Measurements from ENCODE around the gene SERPINF2.
A peak's percentile ranks its signal among the peaks of the same experiment; 100 is the strongest.
"Not testable (repeated sequence)": the region's sequence is repeated elsewhere in the genome, so short reads cannot be mapped to it uniquely, and the experiment has no call there.

Gene SERPINF2

DNA sequence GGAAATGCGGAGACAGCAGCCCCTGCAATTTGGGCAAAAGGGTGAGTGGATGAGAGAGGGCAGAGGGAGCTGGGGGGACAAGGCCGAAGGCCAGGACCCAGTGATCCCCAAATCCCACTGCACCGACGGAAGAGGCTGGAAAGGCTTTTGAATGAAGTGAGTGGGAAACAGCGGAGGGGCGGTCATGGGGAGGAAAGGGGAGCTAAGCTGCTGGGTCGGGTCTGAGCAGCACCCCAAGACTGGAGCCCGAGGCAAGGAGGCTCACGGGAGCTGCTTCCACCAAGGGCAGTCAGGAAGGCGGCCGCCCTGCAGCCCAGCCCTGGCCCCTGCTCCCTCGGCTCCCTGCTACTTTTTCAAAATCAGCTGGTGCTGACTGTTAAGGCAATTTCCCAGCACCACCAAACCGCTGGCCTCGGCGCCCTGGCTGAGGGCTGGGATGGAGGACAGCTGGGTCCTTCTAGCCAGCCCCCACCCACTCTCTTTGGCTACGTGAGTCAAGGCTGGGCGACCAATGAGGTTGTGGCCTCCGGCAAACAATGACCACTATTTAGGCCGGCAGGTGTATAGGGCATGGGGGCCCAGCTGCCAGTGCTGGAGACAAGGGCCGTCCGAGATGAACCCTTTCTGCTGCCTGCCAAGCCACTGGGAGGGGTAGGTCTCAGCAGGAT lies 19.7 kb downstream of the SERPINF2 start:
- DNase-seq, result no peak
- H3K9me3 Mint-ChIP-seq, result peaks cover 0 to 4% of the 10 kb centered on the region in 2 donors
- ATAC-seq, result no peak
- no peaks in the 10 kb centered on the region for H3K27me3 Mint-ChIP-seq
- no peak overlapping the region for H3K4me3 Mint-ChIP-seq
- no peak overlapping the region for H3K27ac Mint-ChIP-seq
- peaks cover 35% of the 10 kb centered on the region for H3K4me1 Mint-ChIP-seq

DNA sequence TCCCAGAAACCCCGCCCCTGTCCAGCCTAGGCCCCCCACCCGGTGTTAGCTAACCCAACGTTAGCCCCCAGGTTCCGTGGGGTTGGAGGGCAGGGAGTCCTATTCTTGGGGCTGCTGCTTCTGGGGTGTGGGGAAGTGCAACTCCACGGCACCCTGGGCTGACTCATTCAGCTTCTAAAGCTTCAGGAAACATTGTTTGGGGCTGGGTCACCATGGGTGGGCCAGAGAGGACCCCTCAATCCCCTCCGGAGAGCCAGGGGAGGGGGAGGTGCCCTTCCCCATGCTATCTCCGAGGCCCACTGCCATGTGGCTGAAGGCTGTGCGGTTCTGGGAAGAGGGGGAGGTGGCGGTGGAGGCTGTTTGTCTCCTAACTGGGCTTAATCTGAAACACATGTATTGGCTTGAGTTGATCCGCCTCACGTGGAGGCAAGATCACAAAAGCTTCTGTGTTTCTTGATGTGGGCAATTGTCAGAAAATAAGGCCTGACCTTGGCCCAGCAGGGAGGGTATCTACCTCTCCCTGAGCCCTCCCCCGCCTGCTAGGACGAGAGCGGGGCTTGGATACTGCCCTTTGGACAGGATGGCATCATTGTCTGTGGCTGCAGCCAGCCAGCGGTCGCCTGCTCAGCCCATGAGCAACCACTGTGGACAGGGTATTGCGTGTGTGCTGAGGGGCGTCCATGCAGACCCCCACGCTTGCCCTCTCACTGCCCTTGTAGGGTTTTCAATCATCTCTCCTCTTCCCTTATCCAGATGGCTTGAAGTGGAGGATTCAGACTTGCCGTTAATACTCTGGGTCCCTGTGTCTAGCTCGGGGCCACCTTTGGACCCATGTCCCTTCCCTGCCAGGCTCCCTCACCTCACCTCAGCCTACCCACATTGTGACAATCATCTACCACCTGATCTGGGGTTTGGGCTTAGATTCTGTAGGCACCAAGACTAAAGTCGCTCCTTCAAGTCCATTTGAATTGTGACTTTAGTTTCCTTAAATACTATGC lies 20.5 kb downstream of the SERPINF2 start:
- ATAC-seq (peak; percentile 45), DNase-seq (no peak)
- Mint-ChIP-seq H3K4me3 (peak overlapping the region; percentile 53 to 62), H3K4me1 (peaks cover 42% of the 10 kb centered on the region), H3K27me3 (no peaks in the 10 kb centered on the region), H3K27ac (peak overlapping the region; percentile 85 to 93), H3K9me3 (peaks cover 0 to 4% of the 10 kb centered on the region in 2 donors)

DNA sequence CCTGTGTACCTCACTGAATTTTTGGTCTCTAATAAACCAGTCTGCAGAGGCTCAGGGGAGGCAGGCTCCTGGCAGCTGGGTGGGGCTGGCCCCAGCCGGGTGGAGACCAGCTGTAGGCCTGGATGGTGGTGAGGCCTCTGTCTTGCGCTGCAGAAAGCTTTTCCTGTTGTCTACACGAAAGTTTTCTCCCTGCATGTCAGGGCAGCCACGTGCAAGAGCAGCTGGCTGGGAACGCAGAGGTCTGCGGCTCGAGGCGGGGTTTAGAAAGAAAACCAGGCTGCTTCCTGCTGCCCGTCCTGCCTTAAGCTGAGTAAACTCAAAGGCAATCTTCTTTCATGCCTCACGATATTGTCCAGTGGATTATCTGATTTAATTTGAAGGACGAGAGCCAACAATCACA lies 21.6 kb downstream of the SERPINF2 start:
- peak overlapping the region; percentile 53 to 62 for H3K4me3 Mint-ChIP-seq
- no peaks in the 10 kb centered on the region for H3K27me3 Mint-ChIP-seq
- peaks cover 0 to 4% of the 10 kb centered on the region in 2 donors for H3K9me3 Mint-ChIP-seq
- DNase-seq, result peak; percentile 27 to 63
- H3K27ac Mint-ChIP-seq, result peak overlapping the region; percentile 74 to 85
- peaks cover 45% of the 10 kb centered on the region for H3K4me1 Mint-ChIP-seq
- ATAC-seq, result peak; percentile 86

DNA sequence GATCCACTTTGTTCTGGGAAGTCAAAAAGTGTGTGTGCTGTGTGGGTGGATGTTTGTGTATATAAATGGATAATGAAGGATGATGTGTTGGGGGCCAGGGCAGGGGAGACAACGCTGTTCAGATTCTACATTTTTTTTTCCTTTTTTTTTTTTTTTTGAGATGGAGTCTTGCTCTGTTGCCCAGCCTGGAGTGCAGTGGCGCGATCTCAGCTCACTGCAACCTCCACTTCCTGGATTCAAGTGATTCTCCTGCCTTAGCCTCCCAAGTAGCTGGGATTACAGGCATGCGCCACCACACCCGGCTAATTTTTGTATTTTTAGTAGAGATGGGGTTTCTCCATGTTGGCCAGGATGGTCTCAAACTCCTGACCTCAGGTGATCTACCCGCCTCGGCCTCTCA lies 22.0 kb downstream of the SERPINF2 start:
- Mint-ChIP-seq H3K4me3 (peak overlapping the region; percentile 53 to 62), H3K4me1 (peaks cover 49% of the 10 kb centered on the region), H3K27ac (peak overlapping the region; percentile 74 to 85)
- peak; percentile 2 for ATAC-seq
- DNase-seq, H3K27me3 Mint-ChIP-seq, H3K9me3 Mint-ChIP-seq: not testable (repeated sequence)

DNA sequence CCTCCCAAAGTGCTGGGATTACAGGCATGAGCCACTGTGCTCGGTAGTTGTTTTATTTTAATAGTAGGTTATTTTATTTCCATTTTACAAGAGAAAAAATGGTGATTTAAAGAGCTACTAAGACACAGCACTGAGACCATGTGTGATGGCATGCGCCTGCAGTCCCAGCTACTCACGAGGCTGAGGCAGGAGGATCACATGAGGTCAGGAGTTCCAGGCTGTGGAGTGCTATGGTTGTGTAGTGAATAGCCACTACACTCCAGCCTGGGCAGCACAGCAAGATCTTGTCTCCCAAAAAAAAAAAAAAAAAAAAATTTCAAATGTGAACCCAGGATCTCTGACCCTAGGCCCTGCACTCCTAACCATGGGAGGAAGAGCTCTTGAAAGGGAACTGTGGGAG lies 22.9 kb downstream of the SERPINF2 start:
- DNase-seq (no peak), ATAC-seq (no peak)
- H3K4me3 Mint-ChIP-seq, result no peak overlapping the region
- H3K27ac Mint-ChIP-seq, result no peak overlapping the region
- peaks cover 0 to 4% of the 10 kb centered on the region in 2 donors for H3K9me3 Mint-ChIP-seq
- peaks cover 57% of the 10 kb centered on the region for H3K4me1 Mint-ChIP-seq
- H3K27me3 Mint-ChIP-seq, result no peaks in the 10 kb centered on the region

DNA sequence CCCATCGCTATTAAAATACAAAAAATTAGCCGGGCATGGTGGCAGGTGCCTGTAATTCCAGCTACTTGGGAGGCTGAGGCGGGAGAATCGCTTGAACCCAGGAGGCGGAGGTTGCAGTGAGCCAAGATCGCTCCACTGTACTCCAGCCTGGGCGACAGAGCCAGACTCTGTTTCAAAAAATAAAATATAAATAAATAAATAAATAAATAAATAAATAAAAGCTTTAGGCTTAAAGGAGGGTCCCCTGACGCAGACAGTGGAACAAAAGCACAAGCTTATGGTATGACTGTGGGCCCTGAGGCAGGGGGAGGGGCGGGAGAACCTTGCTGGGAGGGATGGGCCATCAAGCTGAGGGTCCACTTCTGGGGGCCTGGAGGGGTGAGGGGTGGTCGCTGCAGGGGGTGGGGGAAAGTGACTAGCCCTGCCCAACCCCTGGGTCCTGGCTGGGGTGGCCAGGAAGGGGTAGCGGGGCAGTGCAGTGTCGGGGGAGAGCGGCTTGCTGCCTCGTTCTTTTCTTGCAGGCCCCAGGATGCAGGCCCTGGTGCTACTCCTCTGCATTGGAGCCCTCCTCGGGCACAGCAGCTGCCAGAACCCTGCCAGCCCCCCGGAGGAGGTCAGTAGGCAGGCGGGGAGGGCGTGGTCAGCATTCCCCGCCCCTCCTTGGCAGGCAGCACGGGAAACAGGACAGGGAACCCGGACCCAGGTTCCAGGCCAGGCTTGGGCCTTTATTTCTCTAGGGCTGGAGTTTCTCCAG lies 23.9 kb downstream of the SERPINF2 start:
- ATAC-seq (no peak), DNase-seq (no peak)
- Mint-ChIP-seq H3K9me3 (peaks cover 0 to 4% of the 10 kb centered on the region in 2 donors), H3K27ac (peak overlapping the region in 1 of 2 donors; percentile 27), H3K4me3 (no peak overlapping the region), H3K4me1 (peaks cover 63% of the 10 kb centered on the region), H3K27me3 (no peaks in the 10 kb centered on the region)

DNA sequence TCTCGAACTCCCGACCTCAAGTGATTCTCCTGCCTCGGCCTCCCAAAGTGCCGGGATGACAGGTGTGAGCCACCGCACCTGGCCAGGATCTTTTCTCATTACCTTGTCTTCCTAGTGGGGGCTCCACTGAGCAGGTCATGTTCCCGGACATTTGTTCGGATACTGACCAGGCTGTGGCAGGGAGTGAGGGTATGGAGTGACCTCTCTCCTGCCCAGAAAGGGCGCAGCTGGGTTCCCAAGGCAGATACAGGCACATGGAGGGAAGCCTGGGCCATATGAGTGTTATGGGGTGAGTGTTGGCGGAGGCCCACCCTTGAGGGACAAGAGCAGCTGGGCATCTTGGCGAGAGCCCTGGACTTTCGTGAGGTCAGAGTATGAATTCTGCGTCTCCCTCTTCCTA lies 24.7 kb downstream of the SERPINF2 start:
- H3K9me3 Mint-ChIP-seq, result peaks cover 0 to 4% of the 10 kb centered on the region in 2 donors
- peak overlapping the region in 1 of 2 donors; percentile 79 for H3K27ac Mint-ChIP-seq
- DNase-seq, result no peak
- H3K27me3 Mint-ChIP-seq, result no peaks in the 10 kb centered on the region
- no peak for ATAC-seq
- no peak overlapping the region for H3K4me3 Mint-ChIP-seq
- peaks cover 57% of the 10 kb centered on the region for H3K4me1 Mint-ChIP-seq

DNA sequence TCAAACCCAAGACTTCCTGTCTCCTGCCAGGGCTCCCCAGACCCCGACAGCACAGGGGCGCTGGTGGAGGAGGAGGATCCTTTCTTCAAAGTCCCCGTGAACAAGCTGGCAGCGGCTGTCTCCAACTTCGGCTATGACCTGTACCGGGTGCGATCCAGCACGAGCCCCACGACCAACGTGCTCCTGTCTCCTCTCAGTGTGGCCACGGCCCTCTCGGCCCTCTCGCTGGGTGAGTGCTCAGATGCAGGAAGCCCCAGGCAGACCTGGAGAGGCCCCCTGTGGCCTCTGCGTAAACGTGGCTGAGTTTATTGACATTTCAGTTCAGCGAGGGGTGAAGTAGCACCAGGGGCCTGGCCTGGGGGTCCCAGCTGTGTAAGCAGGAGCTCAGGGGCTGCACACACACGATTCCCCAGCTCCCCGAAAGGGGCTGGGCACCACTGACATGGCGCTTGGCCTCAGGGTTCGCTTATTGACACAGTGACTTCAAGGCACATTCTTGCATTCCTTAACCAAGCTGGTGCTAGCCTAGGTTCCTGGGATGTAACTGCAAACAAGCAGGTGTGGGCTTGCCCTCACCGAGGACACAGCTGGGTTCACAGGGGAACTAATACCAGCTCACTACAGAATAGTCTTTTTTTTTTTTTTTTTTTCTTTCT lies 27.3 kb downstream of the SERPINF2 start:
- Mint-ChIP-seq H3K4me3 (peak overlapping the region; percentile 76 to 78), H3K27me3 (no peaks in the 10 kb centered on the region), H3K9me3 (no peaks in the 10 kb centered on the region), H3K27ac (peak overlapping the region; percentile 92), H3K4me1 (peaks cover 43% of the 10 kb centered on the region)
- ATAC-seq (peak; percentile 65), DNase-seq (peak; percentile 24 to 46)

DNA sequence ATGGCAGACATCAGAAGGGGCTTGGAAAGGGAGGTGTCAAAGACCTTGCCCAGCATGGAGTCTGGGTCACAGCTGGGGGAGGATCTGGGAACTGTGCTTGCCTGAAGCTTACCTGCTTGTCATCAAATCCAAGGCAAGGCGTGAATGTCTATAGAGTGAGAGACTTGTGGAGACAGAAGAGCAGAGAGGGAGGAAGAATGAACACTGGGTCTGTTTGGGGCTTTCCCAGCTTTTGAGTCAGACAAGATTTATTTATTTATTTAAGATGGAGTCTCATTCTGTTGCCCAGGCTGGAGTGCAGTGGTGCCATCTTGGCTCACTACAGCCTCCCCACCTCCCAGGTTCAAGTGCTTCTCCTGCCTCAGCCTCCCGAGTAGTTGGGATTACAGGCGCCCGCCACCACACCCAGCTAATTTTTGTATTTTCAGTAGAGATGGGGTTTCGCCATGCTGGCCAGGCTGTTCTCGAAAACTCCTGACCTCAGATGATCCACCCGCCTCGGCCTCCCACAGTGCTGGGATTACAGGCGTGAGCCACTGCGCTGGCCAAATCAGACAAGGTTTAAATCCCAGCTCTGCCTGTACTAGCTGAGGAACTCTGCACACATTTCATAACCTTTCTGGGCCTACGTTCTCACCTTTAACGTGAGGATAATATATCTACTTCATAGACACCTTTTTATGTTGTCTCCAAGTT lies 30.5 kb downstream of the SERPINF2 start:
- peak; percentile 58 for ATAC-seq
- not testable (repeated sequence) for H3K27me3 Mint-ChIP-seq, DNase-seq, H3K9me3 Mint-ChIP-seq, H3K4me3 Mint-ChIP-seq
- Mint-ChIP-seq H3K4me1 (peaks cover 35% of the 10 kb centered on the region), H3K27ac (peak overlapping the region; percentile 72 to 94)

DNA sequence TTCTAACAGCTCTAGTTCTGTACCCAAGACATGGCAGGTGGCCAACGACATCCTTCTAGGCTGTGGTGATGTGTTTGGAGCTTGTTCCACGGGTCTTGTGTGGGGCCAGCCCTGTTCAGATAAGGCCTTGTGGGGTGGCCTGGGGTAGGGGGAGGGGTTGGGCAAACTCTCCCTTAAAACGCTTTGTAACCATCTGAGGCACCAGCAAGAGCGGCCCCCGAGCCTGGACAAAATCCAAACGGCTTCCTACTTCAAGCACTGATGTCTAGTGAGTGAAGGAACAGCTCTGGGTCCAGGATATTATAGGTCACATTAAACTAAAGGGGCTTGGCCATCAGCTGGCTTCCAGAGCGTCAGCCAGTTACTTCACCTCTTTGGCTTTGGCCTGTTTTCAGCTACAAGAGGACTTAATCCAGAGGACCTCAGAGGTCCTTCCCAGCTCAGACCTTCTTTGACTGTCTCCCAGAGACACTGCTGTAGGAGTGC lies 31.1 kb downstream of the SERPINF2 start:
- no peaks in the 10 kb centered on the region for H3K9me3 Mint-ChIP-seq
- ATAC-seq (no peak), DNase-seq (no peak)
- H3K4me1 Mint-ChIP-seq, result peaks cover 35% of the 10 kb centered on the region
- H3K27ac Mint-ChIP-seq, result peak overlapping the region in 1 of 2 donors; percentile 72
- no peaks in the 10 kb centered on the region for H3K27me3 Mint-ChIP-seq
- no peak overlapping the region for H3K4me3 Mint-ChIP-seq

DNA sequence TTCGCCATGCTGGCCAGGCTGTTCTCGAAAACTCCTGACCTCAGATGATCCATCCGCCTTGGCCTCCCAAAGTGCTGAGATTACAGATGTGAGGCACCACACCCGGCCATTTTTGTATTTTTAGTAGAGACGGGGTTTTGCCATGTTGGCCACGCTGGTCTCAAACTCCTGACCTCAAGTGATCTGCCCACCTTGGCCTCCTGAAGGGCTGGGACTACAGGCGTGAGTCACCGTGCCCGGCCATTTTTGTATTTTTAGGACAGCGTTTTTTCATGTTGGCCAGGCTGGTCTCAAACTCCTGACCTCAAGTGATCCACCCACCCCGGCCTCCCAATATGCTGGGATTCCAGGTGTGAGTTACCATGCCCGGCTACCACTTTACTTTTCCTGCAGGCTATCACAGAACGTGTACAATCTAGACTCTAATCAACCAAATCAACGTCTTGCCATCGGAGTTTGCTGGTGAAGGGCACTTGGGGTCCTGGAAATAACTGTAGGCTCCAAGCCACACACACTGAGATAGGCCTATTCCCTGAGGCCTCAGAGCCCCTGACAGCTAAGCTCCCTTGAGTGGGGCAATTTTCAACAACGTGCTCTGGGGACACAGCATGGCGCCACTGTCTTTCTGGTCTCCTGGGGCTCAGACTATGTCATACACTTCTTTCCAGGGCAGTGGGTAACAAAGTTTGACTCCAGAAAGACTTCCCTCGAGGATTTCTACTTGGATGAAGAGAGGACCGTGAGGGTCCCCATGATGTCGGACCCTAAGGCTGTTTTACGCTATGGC lies 31.9 kb downstream of the SERPINF2 start:
- no peaks in the 10 kb centered on the region for H3K9me3 Mint-ChIP-seq
- H3K27me3 Mint-ChIP-seq, result no peaks in the 10 kb centered on the region
- H3K4me1 Mint-ChIP-seq, result peaks cover 30% of the 10 kb centered on the region

DNA sequence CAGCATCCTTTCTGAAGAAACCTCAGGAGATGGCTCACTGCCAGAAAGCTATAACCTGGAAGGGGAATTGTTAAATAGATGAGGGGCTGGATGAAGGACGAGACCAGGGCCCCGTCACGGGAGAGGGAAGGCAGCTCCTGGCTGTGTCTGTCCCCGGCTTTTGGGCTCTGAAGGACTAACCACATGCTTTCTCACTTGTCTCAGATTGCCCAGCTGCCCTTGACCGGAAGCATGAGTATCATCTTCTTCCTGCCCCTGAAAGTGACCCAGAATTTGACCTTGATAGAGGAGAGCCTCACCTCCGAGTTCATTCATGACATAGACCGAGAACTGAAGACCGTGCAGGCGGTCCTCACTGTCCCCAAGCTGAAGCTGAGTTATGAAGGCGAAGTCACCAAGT lies 33.7 kb downstream of the SERPINF2 start:
- no peaks in the 10 kb centered on the region for H3K27me3 Mint-ChIP-seq
- ATAC-seq (no peak), DNase-seq (no peak)
- H3K4me3 Mint-ChIP-seq, result no peak overlapping the region
- peak overlapping the region in 1 of 2 donors; percentile 34 for H3K27ac Mint-ChIP-seq
- H3K4me1 Mint-ChIP-seq, result peaks cover 14% of the 10 kb centered on the region
- no peaks in the 10 kb centered on the region for H3K9me3 Mint-ChIP-seq

More for the DNA sequence above, 31.9 kb downstream of the SERPINF2 start:
- Mint-ChIP-seq H3K4me3 (no peak overlapping the region), H3K27ac (peak overlapping the region in 1 of 2 donors; percentile 9)
- ATAC-seq (no peak), DNase-seq (no peak)

DNA sequence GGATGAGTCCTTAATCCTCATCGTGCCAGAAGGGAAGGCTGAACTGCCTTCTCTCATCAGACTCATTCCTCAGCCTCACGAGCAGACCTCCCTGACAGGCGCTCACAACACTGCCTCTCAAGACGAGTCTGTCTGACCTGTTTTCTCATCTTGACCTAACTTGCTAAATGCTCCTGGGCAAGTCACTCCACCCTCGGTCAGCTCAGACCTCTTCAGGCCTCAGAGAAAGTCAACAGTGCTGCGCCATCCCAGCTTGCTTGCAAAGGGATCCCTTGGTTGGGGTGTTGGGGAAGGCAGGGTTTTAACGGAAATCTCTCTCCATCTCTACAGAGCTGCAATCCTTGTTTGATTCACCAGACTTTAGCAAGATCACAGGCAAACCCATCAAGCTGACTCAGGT lies 34.2 kb downstream of the SERPINF2 start:
- ATAC-seq (no peak), DNase-seq (no peak)
- Mint-ChIP-seq H3K4me1 (peaks cover 10% of the 10 kb centered on the region), H3K4me3 (no peak overlapping the region), H3K27me3 (no peaks in the 10 kb centered on the region), H3K9me3 (no peaks in the 10 kb centered on the region), H3K27ac (no peak overlapping the region)

Data from stimulated activated naive CD8-positive, alpha-beta T cell treated with anti-CD3 and anti-CD28 coated beads, Interleukin-15, amount 100 ng/mL, for 72 hours (primary cell).